DND-41 (cell line): ENCODE measurements around the gene PODXL.

ENCODE experiments used
- CTCF ChIP-seq: IDR thresholded peaks from 2 replicates; pipeline ENCODE4 v1.5.1; 2012; ENCODE audit warnings: borderline replicate concordance, low read length, moderate library complexity, mild to moderate bottlenecking; ENCODE audit not compliant: poor library complexity, severe bottlenecking; ENCODE audit errors: extremely low read depth
- EZH2 ChIP-seq: IDR thresholded peaks from 3 replicates; pipeline ENCODE4 v1.6.1; 2012; ENCODE audit warnings: borderline replicate concordance, low read depth, mild to moderate bottlenecking, moderate library complexity, low read length, inconsistent platforms; ENCODE audit not compliant: severe bottlenecking

- TF ChIP-seq CTCF, result peak; percentile 23
- TF ChIP-seq EZH2, result no peak
Measured at GRCh38 chr7:131581241-131582051, 25.0 kb upstream of the PODXL start.
